ENCODE results near the gene HSD17B1.

Gene HSD17B1

GRCh38 chr17:42596386-42596785 is 43.7 kb downstream of the HSD17B1 start:
- TF ChIP-seq, protein P1, sequence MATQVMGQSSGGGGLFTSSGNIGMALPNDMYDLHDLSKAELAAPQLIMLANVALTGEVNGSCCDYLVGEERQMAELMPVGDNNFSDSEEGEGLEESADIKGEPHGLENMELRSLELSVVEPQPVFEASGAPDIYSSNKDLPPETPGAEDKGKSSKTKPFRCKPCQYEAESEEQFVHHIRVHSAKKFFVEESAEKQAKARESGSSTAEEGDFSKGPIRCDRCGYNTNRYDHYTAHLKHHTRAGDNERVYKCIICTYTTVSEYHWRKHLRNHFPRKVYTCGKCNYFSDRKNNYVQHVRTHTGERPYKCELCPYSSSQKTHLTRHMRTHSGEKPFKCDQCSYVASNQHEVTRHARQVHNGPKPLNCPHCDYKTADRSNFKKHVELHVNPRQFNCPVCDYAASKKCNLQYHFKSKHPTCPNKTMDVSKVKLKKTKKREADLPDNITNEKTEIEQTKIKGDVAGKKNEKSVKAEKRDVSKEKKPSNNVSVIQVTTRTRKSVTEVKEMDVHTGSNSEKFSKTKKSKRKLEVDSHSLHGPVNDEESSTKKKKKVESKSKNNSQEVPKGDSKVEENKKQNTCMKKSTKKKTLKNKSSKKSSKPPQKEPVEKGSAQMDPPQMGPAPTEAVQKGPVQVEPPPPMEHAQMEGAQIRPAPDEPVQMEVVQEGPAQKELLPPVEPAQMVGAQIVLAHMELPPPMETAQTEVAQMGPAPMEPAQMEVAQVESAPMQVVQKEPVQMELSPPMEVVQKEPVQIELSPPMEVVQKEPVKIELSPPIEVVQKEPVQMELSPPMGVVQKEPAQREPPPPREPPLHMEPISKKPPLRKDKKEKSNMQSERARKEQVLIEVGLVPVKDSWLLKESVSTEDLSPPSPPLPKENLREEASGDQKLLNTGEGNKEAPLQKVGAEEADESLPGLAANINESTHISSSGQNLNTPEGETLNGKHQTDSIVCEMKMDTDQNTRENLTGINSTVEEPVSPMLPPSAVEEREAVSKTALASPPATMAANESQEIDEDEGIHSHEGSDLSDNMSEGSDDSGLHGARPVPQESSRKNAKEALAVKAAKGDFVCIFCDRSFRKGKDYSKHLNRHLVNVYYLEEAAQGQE (IDR thresholded peaks at IDR 0.05; ENCODE audit: insufficient read depth in 1 of 2, low read depth in 2 of 2, low read length in 2 of 2) = no peak
- TF ChIP-seq FOXP2 (optimal IDR thresholded peaks at IDR 0.05; ENCODE audit: borderline replicate concordance, extremely low read depth, extremely low read length, insufficient read depth) (no peak), TAF1 (IDR thresholded peaks at IDR 0.05; ENCODE audit: borderline replicate concordance, insufficient read depth, low read length) (no peak), SIN3A (IDR thresholded peaks at IDR 0.05; ENCODE audit: borderline replicate concordance, insufficient read depth, low read length) (no peak), POLR2AphosphoS5 (IDR thresholded peaks at IDR 0.05; ENCODE audit: low read depth, low read length) (no peak)

DNA sequence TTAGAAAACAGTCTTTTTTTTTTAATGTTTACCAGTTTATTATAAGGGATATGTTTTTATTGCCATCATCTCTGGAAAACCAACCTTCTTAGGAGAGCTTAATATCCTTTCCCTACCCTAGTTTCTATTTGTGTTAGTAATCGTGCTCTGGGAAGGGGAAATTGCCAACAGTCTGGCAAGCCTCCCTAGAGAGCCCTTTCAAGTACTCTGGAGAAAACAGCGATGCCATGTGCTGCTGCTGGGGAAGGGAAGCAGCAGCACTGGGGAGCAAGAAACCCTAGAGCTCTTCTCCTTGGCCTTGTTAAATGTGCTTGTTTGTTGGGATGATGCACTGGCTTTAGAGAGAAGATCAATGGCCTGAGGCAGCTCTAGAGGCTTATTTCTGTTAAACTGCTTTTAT is 46.2 kb downstream of the HSD17B1 start:
- no peak for TF ChIP-seq FOXP2 (optimal IDR thresholded peaks at IDR 0.05; ENCODE audit: borderline replicate concordance, extremely low read depth, extremely low read length, insufficient read depth)
- no peak for TF ChIP-seq POLR2AphosphoS5 (IDR thresholded peaks at IDR 0.05; ENCODE audit: low read depth, low read length)
- TF ChIP-seq TAF1 (IDR thresholded peaks at IDR 0.05; ENCODE audit: borderline replicate concordance, insufficient read depth, low read length) = no peak
- TF ChIP-seq, protein P1 (IDR thresholded peaks at IDR 0.05; ENCODE audit: insufficient read depth in 1 of 2, low read depth in 2 of 2, low read length in 2 of 2) = no peak
- no peak for TF ChIP-seq SIN3A (IDR thresholded peaks at IDR 0.05; ENCODE audit: borderline replicate concordance, insufficient read depth, low read length)

- TF ChIP-seq TAF1 (IDR thresholded peaks at IDR 0.05; ENCODE audit: borderline replicate concordance, insufficient read depth, low read length) (no peak), SIN3A (IDR thresholded peaks at IDR 0.05; ENCODE audit: borderline replicate concordance, insufficient read depth, low read length) (no peak), FOXP2 (optimal IDR thresholded peaks at IDR 0.05; ENCODE audit: borderline replicate concordance, extremely low read depth, extremely low read length, insufficient read depth) (no peak), POLR2AphosphoS5 (IDR thresholded peaks at IDR 0.05; ENCODE audit: low read depth, low read length) (no peak)
- TF ChIP-seq, protein P1 (IDR thresholded peaks at IDR 0.05; ENCODE audit: insufficient read depth in 1 of 2, low read depth in 2 of 2, low read length in 2 of 2) = no peak
These were observed 50.6 kb downstream of the HSD17B1 start for GRCh38 chr17:42603318-42603717.

Measured in PFSK-1 (cell line).